Measurements from ENCODE around the gene KDM4C.

DNA sequence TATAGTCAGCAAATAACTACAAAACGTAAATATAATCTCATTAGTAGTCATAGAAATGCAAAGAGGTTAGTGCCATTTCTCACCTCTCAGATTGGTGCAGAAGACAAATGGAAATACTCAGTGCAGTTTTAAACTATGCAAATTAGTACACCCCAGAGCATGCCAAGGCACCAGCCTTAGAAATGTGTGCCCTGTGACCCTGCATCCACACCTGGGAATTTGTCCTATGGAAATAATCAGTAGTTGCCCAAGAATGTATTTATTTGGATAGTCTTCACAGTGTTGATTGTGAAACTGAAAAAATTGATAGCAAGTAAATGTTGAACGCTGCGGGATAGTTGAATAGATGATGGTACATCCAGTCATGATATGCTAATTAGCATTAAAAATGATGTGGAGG is 152.7 kb downstream of the KDM4C start:
- TF ChIP-seq CREB1 (IDR thresholded peaks at IDR 0.05; ENCODE audit: low read depth), result no peak
- no peak for TF ChIP-seq CEBPB (IDR thresholded peaks at IDR 0.05)
- no peak for TF ChIP-seq EP300 (IDR thresholded peaks at IDR 0.05; ENCODE audit: borderline replicate concordance)
- TF ChIP-seq RAD21 (IDR thresholded peaks at IDR 0.05; ENCODE audit: low read depth), result no peak
- TF ChIP-seq, protein P1, sequence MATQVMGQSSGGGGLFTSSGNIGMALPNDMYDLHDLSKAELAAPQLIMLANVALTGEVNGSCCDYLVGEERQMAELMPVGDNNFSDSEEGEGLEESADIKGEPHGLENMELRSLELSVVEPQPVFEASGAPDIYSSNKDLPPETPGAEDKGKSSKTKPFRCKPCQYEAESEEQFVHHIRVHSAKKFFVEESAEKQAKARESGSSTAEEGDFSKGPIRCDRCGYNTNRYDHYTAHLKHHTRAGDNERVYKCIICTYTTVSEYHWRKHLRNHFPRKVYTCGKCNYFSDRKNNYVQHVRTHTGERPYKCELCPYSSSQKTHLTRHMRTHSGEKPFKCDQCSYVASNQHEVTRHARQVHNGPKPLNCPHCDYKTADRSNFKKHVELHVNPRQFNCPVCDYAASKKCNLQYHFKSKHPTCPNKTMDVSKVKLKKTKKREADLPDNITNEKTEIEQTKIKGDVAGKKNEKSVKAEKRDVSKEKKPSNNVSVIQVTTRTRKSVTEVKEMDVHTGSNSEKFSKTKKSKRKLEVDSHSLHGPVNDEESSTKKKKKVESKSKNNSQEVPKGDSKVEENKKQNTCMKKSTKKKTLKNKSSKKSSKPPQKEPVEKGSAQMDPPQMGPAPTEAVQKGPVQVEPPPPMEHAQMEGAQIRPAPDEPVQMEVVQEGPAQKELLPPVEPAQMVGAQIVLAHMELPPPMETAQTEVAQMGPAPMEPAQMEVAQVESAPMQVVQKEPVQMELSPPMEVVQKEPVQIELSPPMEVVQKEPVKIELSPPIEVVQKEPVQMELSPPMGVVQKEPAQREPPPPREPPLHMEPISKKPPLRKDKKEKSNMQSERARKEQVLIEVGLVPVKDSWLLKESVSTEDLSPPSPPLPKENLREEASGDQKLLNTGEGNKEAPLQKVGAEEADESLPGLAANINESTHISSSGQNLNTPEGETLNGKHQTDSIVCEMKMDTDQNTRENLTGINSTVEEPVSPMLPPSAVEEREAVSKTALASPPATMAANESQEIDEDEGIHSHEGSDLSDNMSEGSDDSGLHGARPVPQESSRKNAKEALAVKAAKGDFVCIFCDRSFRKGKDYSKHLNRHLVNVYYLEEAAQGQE (IDR thresholded peaks at IDR 0.05; ENCODE audit: low read depth), result no peak
- no peak for TF ChIP-seq ZBTB7A (IDR thresholded peaks at IDR 0.05; ENCODE audit: low read depth)
- TF ChIP-seq, protein P2, sequence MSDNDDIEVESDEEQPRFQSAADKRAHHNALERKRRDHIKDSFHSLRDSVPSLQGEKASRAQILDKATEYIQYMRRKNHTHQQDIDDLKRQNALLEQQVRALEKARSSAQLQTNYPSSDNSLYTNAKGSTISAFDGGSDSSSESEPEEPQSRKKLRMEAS (IDR thresholded peaks at IDR 0.05), result no peak
